G401 (cell line): ENCODE data around the gene SWT1. TPM values are rescaled to one million over a fixed set of nuclear protein-coding genes. Genes with fewer than 3 reads are reported as not detected.
"Not testable (repeated sequence)": the region's sequence is repeated elsewhere in the genome, so short reads cannot be mapped to it uniquely, and the experiment has no call there.

ENCODE experiments used
- DNase-seq: peaks from one replicate; pipeline ENCODE4 v3.0.0-alpha.2; 2015; ENCODE audit warnings: low spot score
- in situ Hi-C: cut with HindIII; loops from 2 replicates; pipeline ENCODE4 v1.10.0; 2016; ENCODE audit warnings: low sequenced_read_pairs, mixed read lengths
- total RNA-seq: library from RNA; depleted of rRNA; stranded (reverse); fragments of >200 nt; shearing (Covaris generic); gene quantifications from 2 replicates; pipeline ENCODE4 v1.2.3, GENCODE V29; 2014

The SWT1 gene
- total RNA-seq, 1 experiment from 2014 or later, result 7.8 TPM

DNA sequence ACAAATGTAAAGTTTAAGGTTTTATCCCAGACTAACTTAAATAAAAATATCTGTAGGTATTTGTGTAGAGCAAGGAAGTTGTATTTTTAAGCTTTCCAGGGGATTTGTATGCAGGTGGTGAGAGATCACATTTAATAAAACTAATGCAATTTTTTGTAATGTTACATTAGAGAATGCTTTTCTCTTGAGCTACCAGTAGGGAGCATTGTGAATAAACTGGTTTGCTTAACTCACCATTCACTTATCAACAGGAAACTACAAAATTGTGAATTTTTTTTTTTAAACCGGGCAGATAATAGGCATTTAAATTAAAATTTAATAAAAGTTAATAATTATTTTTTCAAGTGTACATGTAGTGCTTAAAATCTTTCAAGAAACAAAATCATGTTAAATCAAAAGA is 81.5 kb downstream of the SWT1 start:
- in situ Hi-C loops, result no loop called here
- no peak for DNase-seq

DNA sequence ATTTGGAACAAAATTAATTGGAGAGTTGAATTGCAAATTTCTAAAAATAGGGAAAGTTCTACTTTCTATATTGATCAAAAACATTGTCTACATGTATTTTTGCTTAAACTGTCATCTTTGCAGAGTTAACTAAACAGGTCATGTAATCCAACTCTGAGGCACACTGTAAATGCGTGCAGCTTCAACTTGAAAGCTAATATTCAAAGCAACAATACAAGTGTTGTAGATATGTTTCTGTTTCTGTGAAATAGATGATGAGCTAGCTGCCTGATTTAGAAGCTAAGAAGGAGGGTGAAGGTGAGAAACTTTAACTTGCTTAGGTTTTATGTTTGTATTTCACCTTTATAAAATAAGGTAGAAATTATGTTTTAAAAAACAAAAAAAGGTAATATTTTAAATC is 82.9 kb downstream of the SWT1 start:
- in situ Hi-C loops, result no loop called here

DNA sequence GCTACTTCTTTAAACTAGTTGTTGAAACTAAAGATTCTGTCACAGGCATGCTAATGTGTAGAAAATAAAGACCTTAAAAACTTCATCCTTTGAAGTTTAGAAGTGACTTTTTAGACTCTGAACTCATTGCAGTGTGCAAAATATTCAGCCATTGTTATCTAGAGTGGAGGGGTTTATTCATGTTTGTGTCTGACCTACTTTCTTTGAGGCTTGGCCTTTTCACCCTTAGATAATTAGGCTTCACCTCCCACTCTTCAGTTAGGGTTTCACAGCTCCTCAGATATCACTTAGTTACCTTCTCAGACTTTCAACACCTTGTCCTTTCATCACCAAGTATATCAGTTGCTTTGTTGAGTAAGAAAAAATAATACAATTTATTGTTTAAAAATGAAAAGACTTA is 84.2 kb downstream of the SWT1 start:
- DNase-seq, result no peak
- in situ Hi-C loops, result no loop called here

More for the DNA sequence above, 82.9 kb downstream of the SWT1 start:
- DNase-seq, result no peak

DNA sequence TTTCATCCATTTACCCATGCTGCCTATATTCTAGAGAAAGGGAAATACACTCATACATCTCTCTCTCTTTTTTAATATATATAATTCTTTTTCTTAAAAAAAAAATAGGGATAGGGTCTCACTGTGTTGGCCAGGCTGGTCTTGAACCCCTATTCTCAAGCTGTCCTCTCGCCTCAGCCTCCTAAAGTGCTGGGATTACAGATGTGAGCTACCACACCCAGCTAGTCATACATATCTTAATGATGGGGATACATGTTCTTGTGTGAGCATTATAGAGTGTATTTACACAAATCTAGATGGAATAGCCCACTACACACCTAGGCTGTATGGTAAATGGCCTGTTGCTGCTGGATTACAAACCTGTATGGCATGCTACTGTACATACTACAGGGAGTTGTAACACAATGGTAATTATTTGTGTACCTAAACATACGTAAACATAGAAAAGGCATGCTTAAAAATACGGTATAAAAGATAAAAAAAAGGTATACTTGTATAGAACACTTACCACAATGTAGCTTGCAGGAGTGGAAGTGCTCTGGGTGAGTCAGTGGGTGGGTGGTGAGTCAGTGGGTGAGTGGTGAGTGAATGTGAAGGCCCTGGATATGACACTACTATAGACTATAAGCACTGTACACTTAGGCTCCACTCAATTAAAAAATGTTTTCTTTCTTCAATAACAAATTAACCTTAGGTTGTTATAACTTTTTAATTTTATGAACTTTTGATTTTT is 87.2 kb downstream of the SWT1 start:
- no peak for DNase-seq
- in situ Hi-C loops, result no loop called here

- in situ Hi-C loops, result no loop called here
- no peak for DNase-seq
These were observed 88.5 kb downstream of the SWT1 start for GRCh38 chr1:185245466-185245865.

DNA sequence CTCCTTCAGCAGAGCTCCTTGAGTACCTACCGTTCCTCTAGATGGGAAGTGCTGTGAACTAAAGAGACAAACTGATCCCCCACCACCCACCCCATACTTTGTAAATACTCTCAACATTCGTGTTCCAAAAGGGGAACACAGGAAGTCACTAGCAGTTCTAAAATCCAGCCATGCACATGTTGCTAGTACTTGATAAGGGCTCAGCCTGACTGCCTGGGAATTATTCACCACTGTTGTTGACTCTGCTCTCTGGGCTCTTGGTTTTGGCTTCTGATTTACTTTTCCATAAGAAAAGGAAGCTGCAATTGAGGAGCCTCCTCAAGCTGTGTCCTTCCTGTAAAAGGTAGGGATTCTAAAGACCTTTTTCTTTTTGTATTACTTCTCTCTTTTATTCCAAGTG is 92.6 kb downstream of the SWT1 start:
- in situ Hi-C loops, result no loop called here
- no peak for DNase-seq

DNA sequence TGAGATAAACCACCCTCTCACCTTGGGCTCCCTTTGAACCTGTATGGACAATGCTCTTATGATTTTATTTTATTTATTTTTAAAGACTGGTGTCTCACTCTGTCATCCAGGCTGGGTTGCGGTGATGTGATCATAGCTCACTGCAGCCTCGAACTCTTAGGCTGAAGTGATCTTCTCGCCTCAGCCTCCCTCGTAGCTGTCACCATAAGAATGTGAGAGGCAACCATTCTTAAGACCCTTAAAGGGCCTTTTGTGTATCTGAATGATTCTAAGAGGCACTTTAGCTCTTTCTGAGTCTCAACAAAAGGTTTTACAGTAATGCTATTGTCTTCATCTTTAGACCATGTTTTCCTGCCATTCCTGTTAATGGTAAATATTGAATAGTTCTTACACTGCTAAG is 93.1 kb downstream of the SWT1 start:
- no peak for DNase-seq
- in situ Hi-C loops, result no loop called here

- in situ Hi-C loops, result not testable (repeated sequence)
These were observed 95.0 kb downstream of the SWT1 start for GRCh38 chr1:185251928-185252327.

DNA sequence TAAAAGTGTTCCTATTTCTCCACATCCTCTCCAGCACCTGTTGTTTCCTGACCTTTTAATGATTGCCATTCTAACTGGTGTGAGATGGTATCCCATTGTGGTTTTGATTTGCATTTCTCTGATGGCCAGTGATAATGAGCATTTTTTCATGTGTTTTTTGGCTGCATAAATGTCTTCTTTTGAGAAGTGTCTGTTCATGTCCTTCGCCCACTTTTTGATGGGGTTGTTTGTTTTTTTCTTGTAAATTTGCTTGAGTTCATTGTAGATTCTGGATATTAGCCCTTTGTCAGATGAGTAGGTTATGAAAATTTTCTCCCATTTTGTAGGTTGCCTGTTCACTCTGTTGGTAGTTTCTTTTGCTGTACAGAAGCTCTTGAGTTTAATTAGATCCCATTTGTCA is 95.4 kb downstream of the SWT1 start:
- DNase-seq, in situ Hi-C loops: not testable (repeated sequence)

More at GRCh38 chr1:185251928-185252327, 95.0 kb downstream of the SWT1 start:
- not testable (repeated sequence) for DNase-seq

DNA sequence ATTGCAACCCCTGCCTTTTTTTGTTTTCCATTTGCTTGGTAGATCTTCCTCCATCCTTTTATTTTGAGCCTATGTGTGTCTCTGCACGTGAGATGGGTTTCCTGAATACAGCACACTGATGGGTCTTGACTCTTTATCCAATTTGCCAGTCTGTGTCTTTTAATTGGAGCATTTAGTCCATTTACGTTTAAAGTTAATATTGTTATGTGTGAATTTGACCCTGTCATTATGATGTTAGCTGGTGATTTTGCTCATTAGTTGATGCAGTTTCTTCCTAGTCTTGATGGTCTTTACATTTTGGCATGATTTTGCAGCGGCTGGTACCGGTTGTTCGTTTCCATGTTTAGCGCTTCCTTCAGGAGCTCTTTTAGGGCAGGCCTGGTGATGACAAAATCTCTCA is 98.6 kb downstream of the SWT1 start:
- DNase-seq, in situ Hi-C loops: not testable (repeated sequence)

DNA sequence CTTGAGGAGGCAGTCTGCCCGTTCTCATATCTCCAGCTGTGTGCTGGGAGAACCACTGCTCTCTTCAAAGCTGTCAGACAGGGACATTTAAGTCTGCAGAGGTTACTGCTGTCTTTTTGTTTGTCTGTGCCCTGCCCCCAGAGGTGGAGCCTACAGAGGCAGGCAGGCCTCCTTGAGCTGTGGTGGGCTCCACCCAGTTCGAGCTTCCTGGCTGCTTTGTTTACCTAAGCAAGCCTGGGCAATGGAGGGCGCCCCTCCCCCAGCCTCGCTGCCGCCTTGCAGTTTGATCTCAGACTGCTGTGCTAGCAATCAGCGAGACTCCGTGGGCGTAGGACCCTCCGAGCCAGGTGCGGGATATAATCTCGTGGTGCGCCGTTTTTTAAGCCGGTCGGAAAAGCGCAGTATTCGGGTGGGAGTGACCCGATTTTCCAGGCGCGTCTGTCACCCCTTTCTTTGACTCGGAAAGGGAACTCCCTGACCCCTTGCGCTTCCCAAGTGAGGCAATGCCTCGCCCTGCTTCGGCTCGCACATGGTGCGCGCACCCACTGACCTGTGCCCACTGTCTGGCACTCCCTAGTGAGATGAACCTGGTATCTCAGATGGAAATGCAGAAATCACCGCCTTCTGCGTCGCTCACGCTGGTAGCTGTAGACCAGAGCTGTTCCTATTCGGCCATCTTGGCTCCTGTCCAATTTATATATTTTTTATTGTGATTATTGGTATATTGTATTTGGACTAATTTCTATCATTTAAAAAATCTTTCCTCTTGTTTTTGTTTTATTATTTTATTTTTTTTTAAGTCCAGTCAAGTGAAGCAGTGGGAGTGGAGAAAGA is 100.4 kb downstream of the SWT1 start:
- in situ Hi-C loops, DNase-seq: not testable (repeated sequence)

DNA sequence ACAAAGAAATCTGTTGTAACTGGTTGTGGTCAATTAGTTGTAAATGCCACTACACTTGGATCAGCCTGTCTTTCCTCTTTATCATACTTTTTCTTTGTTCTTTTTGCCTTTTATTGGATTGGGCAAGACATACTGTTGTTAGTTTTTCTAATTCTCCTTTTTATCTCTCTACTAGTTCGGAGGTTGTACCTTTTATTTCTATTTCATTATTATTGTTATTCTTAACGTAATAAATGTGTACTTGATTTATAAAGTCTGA is 100.9 kb downstream of the SWT1 start:
- in situ Hi-C loops, result no loop called here
- DNase-seq, result no peak

- DNase-seq, result no peak
- in situ Hi-C loops, result no loop called here
These were observed 101.7 kb downstream of the SWT1 start for GRCh38 chr1:185258676-185259075.

- no peak for DNase-seq
- in situ Hi-C loops, result no loop called here
These were observed 103.6 kb downstream of the SWT1 start for GRCh38 chr1:185260611-185261010.

GRCh38 chr1:185262151-185262550 is 105.2 kb downstream of the SWT1 start:
- no peak for DNase-seq
- in situ Hi-C loops, result no loop called here

DNA sequence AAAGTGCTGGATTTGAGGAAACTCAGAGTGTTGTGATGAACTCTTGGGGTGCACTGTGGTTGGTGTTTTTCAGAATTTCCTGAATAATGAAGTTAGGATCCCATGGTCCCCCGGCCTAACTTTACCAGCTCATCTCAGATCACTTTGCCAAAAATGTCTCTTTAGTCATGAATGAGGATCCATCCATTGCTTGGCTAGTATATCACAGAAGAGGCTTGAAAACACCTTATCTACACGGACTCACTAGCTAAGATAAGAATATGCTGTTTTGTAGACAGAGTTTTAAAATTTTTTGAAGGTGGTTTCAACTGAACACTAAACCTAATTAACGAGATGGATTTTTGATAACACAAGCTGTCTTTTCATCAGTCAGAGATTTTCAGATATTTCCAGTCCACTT is 106.3 kb downstream of the SWT1 start:
- DNase-seq, result no peak
- in situ Hi-C loops, result no loop called here

DNA sequence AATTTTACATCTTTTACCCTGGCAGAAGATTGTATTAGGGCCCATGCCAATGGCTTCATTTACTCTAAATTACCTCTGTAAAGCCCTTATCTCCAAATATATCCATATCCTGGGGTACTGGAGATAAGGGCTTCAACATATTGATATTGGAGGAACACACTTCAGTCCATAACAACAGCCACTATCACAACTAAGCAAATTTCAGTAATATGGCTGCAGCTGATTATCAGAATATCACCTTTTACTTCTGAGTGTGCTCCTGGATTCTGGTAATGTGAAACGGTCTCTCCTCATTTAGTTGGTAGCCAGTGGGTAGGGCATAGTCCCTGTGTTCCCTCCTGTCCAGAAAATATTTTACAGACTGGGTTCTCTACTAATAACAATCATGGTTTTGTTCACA is 106.8 kb downstream of the SWT1 start:
- in situ Hi-C loops, result no loop called here
- DNase-seq, result no peak

DNA sequence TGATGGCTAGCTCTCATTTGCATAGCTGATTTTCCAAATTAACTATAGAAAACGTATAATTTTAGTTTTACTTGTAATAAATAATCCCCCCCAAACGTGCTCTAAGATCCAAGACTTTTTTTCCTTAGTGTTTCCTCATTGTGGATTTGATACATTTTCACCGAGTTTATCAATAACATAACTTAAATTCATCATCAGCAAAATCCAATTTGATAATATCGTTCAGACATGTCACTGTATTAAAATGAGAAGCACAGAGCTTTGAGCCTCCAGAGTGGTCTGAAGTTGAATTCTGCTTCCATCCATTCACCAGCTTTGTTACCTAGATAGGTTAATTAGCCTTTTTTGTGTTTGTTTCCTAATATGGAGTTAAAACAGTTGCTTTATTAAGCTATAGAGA is 108.3 kb downstream of the SWT1 start:
- DNase-seq, result no peak
- in situ Hi-C loops, result no loop called here

- in situ Hi-C loops, result no loop called here
- DNase-seq, result no peak
These were observed 110.3 kb downstream of the SWT1 start for GRCh38 chr1:185267301-185267700.

DNA sequence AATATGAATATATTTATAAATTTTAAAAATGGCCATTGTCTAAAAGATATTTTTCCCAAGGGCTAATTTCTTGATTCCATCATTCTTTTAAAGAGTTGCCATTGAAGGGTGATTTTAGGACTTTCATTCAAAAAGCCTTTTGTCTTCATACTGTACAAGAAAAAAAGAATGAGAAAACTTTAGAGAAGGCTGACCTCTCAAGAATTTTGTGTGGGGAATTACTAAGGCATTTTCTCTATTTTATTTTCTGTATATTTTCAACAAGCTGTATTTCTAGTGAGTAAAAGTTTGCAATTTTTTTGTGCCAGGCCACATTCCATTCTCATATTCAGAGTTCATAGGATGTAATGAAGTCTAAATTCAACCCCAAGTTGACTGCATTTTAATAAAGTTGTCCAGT is 110.7 kb downstream of the SWT1 start:
- DNase-seq, result no peak
- in situ Hi-C loops, result no loop called here

DNA sequence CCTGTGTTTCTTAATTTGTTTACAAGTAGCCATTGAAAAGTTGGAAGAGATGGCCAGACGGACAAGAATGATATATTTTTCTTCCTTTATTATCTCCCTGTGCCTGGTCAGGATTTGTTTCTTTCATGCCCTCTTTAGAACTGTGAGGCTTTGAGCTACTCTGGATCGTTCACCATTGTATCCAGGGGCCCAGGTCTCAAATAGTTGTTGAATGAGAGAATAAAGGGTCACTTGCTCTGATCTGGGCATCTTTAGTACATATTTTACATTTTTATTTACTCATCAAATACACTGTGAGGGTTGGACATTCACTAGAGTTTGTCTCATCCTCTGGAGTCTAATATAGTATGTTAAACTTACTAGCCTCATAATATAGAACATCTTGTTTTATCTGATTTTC is 111.4 kb downstream of the SWT1 start:
- DNase-seq, result no peak
- in situ Hi-C loops, result no loop called here
